HepG2 (cell line): ENCODE results near the gene PDLIM7. TPM values are rescaled to one million over a fixed set of nuclear protein-coding genes. Genes with fewer than 3 reads are reported as not detected.

ENCODE experiments used
- ATAC-seq: fragments of 200-7000 bp; cut with Tn5 transposase; 3 replicates; pipeline ENCODE4 v1.9.1; 2020; ENCODE audit warnings: mild to moderate bottlenecking, moderate library complexity
- BruUV-seq: library from RNA; stranded (reverse); fragments of 400-500 nt; replicated peaks from 2 replicates; lab custom pipeline; 2021; lab: Mats Ljungman, UMichigan
- CTCF ChIA-PET: fragments of 300-600 bp; formaldehyde crosslinking; extraction: SDS; loops from one replicate; lab custom pipeline; 2021; ENCODE audit warnings: low total read pairs, inconsistent platforms, low intra/inter-chr PET ratio; lab: Yijun Ruan, JAX
- POLR2A ChIA-PET: fragments of 350-600 bp; sonication (Branson Sonifier 250); formaldehyde crosslinking; loops from one replicate; lab custom pipeline; 2020; ENCODE audit warnings: antibody characterized with exemption, inconsistent platforms; lab: Yijun Ruan, JAX
- DNase-seq: peaks from one replicate; pipeline ENCODE4 v3.0.0-alpha.2; 2015; ENCODE audit warnings: low spot score
- FAIRE-seq: peaks from 3 replicates; lab custom pipeline; 2011; peaks lifted over from hg19 to GRCh38; lab: Jason Lieb, UNC
- H2AFZ ChIP-seq: one replicate; pipeline ENCODE4 v1.6.1; 2011; ENCODE audit warnings: low read length, inconsistent platforms
- H3K27ac ChIP-seq: fragments of 300-600 bp; 3 replicates; pipeline ENCODE4 v1.8.0; 2011; ENCODE audit warnings: mixed run types, mild to moderate bottlenecking, mixed read lengths, low read length, inconsistent platforms; ENCODE audit not compliant: insufficient read depth; ENCODE audit errors: extremely low read length
- H3K27me3 ChIP-seq, 2 experiments: fragments of 200-600 bp in 1 of 2; 2 replicates in 1 of 2; 3 replicates in 1 of 2; pipeline versions ENCODE4 v1.6.0 to v1.8.0; 2011; ENCODE audit warnings: low read length in 2 of 2, mild to moderate bottlenecking in 2 of 2, moderate library complexity in 2 of 2, inconsistent platforms in 1 of 2; ENCODE audit not compliant: insufficient read depth in 2 of 2, control insufficient read depth in 1 of 2
- H3K36me3 ChIP-seq, 2 experiments: fragments of 200-600 bp in 1 of 2; replicated peaks in 1 of 2; 2 replicates in 1 of 2; 3 replicates in 1 of 2; pipeline versions ENCODE4 v1.5.1 to v1.8.0; 2011; ENCODE audit warnings: low read length in 2 of 2, inconsistent platforms in 1 of 2; ENCODE audit not compliant: insufficient read depth in 2 of 2, control insufficient read depth in 1 of 2
- H3K4me1 ChIP-seq: 2 replicates; pipeline ENCODE4 v1.5.1; 2012; ENCODE audit warnings: low read length, inconsistent platforms; ENCODE audit not compliant: insufficient read depth
- H3K4me2 ChIP-seq: 2 replicates; pipeline ENCODE4 v1.6.0; 2011; ENCODE audit warnings: low read depth, low read length, inconsistent platforms
- H3K4me3 ChIP-seq, 3 experiments: fragments of 200-600 bp in 1 of 3; sonication (generic), shearing (Covaris generic) in 1 of 3; replicated peaks in 1 of 3; 2 replicates each; pipeline ENCODE4 v1.5.1; 2011 to 2016; ENCODE audit warnings: low read length in 3 of 3, inconsistent platforms in 2 of 3, low read depth in 2 of 3, mild to moderate bottlenecking in 2 of 3, control low read depth in 1 of 3, mixed read lengths in 1 of 3; ENCODE audit not compliant: insufficient read depth in 1 of 3
- H3K79me2 ChIP-seq: one replicate; pipeline ENCODE4 v1.6.1; 2011; ENCODE audit warnings: low read length, inconsistent platforms; ENCODE audit not compliant: insufficient read depth
- H3K9ac ChIP-seq: 2 replicates; pipeline ENCODE4 v1.6.0; 2011; ENCODE audit warnings: mild to moderate bottlenecking, low read depth, low read length, inconsistent platforms; ENCODE audit not compliant: insufficient read depth
- H3K9me3 ChIP-seq: 2 replicates; pipeline ENCODE4 v1.5.1; 2012; ENCODE audit warnings: mild to moderate bottlenecking, low read length
- H4K20me1 ChIP-seq: 2 replicates; pipeline ENCODE4 v1.6.0; 2011; ENCODE audit warnings: inconsistent platforms, mild to moderate bottlenecking, low read length, moderate library complexity; ENCODE audit not compliant: insufficient read depth
- AGO2 ChIP-seq: fragments of 200-400 bp; formaldehyde crosslinking; optimal IDR thresholded peaks from 2 replicates; pipeline ENCODE3; 2017; ENCODE audit warnings: mild to moderate bottlenecking, low read depth, low read length, moderate library complexity
- EED ChIP-seq: sonication (generic); formaldehyde crosslinking; IDR thresholded peaks from 2 replicates; pipeline ENCODE4 v1.5.0; 2020; ENCODE audit warnings: mild to moderate bottlenecking, missing genetic modification reagents
- ELF4 ChIP-seq: sonication (generic); formaldehyde crosslinking; IDR thresholded peaks from 2 replicates; pipeline ENCODE4 v1.5.0; 2020; ENCODE audit warnings: missing genetic modification reagents, mild to moderate bottlenecking, moderate library complexity, borderline replicate concordance
- HNRNPL ChIP-seq: fragments of 200-400 bp; formaldehyde crosslinking; IDR thresholded peaks from 2 replicates; pipeline ENCODE4 v1.6.1; 2017; ENCODE audit warnings: mild to moderate bottlenecking, low read depth, low read length
- MED13 ChIP-seq: sonication (generic); formaldehyde crosslinking; IDR thresholded peaks from 2 replicates; pipeline ENCODE4 v1.5.0; 2020; ENCODE audit warnings: missing genetic modification reagents
- MED8 ChIP-seq: sonication (generic); formaldehyde crosslinking; IDR thresholded peaks from 2 replicates; pipeline ENCODE4 v1.8.1; 2023; ENCODE audit warnings: mild to moderate bottlenecking, missing genetic modification reagents; ENCODE audit not compliant: insufficient replicate concordance
- NR2F1 ChIP-seq, 2 experiments: fragments of 450-650 bp in 1 of 2; formaldehyde crosslinking in 1 of 2; IDR thresholded peaks; 2 replicates each; pipeline versions ENCODE4 v1.5.0 to v1.6.1; 2016 to 2020; ENCODE audit warnings: mild to moderate bottlenecking in 1 of 2, missing compliant biosample characterization in 1 of 2, missing genetic modification reagents in 1 of 2, moderate library complexity in 1 of 2
- RBFOX2 ChIP-seq: fragments of 200-400 bp; formaldehyde crosslinking; IDR thresholded peaks from 2 replicates; pipeline ENCODE4 v1.6.1; 2017; ENCODE audit warnings: low read depth, mild to moderate bottlenecking, low read length
- ZNF350 ChIP-seq: sonication (generic); formaldehyde crosslinking; IDR thresholded peaks from 2 replicates; pipeline ENCODE4 v1.4.0; 2020; ENCODE audit warnings: mild to moderate bottlenecking, low read depth, missing genetic modification reagents, borderline replicate concordance
- ZNF510 ChIP-seq: sonication (generic); formaldehyde crosslinking; IDR thresholded peaks from 2 replicates; pipeline ENCODE4 v1.4.0; 2020; ENCODE audit warnings: low read depth, mild to moderate bottlenecking, missing genetic modification reagents
- ZNF737 ChIP-seq: sonication (generic); formaldehyde crosslinking; IDR thresholded peaks from 2 replicates; pipeline ENCODE4 v1.5.0; 2020; ENCODE audit warnings: missing genetic modification reagents, mild to moderate bottlenecking, borderline replicate concordance
- ZNF841 ChIP-seq: sonication (generic); formaldehyde crosslinking; IDR thresholded peaks from 2 replicates; pipeline ENCODE4 v1.8.1; 2023; ENCODE audit warnings: missing genetic modification reagents, borderline replicate concordance
- WGBS: methylation state at CpG from one replicate; pipeline ENCODE4 v1.1.6; 2017; ENCODE audit warnings: low lambda C conversion rate; 5-methylcytosine and 5-hydroxymethylcytosine counted together
- in situ Hi-C: cut with HindIII; loops from 2 replicates; pipeline ENCODE4 v1.10.0; 2017; ENCODE audit warnings: low pct_unique_long_range_greater_than_20kb; ENCODE audit not compliant: extremely low pct_ligation_motif_present
- intact Hi-C: fragments of 100-400 bp; cut with micrococcal nuclease; formaldehyde crosslinking; loops from one replicate; pipeline ENCODE4 v1.10.0; 2022; ENCODE audit not compliant: unreplicated experiment
- polyA plus RNA-seq, 8 experiments: library from polyadenylated mRNA; depleted of rRNA in 3 of 8; stranded (reverse) in 7 of 8; unstranded in 1 of 8; fragments of >200 nt; fragmentation: Illumina TruSeq in 4 of 8; extraction: Trizol in 4 of 8; gene quantifications; 2 replicates each; pipeline versions ENCODE4 v1.2.1 to v1.2.3, GENCODE V29; 2011 to 2016; ENCODE audit warnings: low read depth in 4 of 8, missing spikeins in 1 of 8, mixed read lengths in 1 of 8; ENCODE audit not compliant: insufficient read depth in 1 of 8
- total RNA-seq, 5 experiments: library from RNA; depleted of rRNA; stranded (reverse); fragments of >200 nt; fragmentation: Illumina TruSeq; extraction: Trizol; gene quantifications; 2 replicates each; pipeline ENCODE4 v1.2.3, GENCODE V29; 2016; ENCODE audit warnings: low read depth in 1 of 5
- TF ChIP-seq, protein P1 (sequence below): sonication (generic); formaldehyde crosslinking; IDR thresholded peaks from 2 replicates; pipeline ENCODE4 v1.8.1; 2022; ENCODE audit warnings: low read depth, mild to moderate bottlenecking, missing genetic modification reagents

Gene PDLIM7
- total and polyA plus RNA-seq, 2 of the 13 experiments (the other 11 are each of a cell fraction or from before 2014, with no cell fraction given), result 21.1 to 31.3 TPM

DNA sequence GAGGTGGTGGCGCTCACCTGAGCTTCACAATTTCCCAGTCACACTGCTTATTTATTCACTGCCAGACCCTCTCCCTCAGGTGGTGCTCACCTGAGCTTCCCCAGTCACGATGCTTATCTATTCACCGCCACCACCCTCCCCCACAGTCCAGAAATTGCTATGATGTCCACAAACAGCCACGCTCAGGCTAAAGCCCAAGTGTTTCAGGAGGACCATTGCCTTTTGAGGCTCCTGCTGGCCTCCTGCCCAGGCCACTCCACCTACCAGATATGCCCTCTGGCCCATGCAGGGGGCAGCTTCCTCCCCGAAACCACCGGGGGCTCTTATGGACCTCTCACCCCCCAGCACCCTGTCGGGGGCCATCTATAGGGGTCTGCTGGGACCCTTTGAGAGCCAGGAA, 4.6 kb downstream of the PDLIM7 start:
- H3K4me3 ChIP-seq, result no peak overlapping the region
- TF ChIP-seq NR2F1 (CRISPR knock-in tag; IDR thresholded peaks at IDR 0.05), result no peak
- no peak for TF ChIP-seq MED8 (CRISPR knock-in tag)
- TF ChIP-seq ZNF841 (CRISPR knock-in tag), result no peak
- TF ChIP-seq ZNF350 (CRISPR knock-in tag), result no peak
- TF ChIP-seq, all 625 proteins: peak for 0
- peaks cover 10 to 11% of the 10 kb centered on the region in 2 experiments; a peak in 3 of 5 replicates for H3K36me3 ChIP-seq
- no peak overlapping the region for H3K9ac ChIP-seq
- POLR2A ChIA-PET, result interaction anchor here (2.2 kb wide), 1 partner anchor 24 kb away, joined by 4 read pairs; the partner anchor contains the start of gene DDX41
- 95% methylated on average over 6 of the region's 7 CpGs for WGBS
- FAIRE-seq (no peak), ATAC-seq (no peak), DNase-seq (no peak)
- H3K79me2 ChIP-seq, result no peaks in the 10 kb centered on the region
- CTCF ChIA-PET, result interaction anchor here (1.3 to 3.0 kb wide), 2 partner anchors 8 to 37 kb away, joined by 3 to 14 read pairs; no protein-coding TSS in a partner anchor
- intact Hi-C loops (no loop called here), in situ Hi-C loops (no loop called here)
- H3K27ac ChIP-seq, result no peak overlapping the region
- no peak overlapping the region for H2AFZ ChIP-seq
- H4K20me1 ChIP-seq, result peaks cover 15% of the 10 kb centered on the region; the same call in 1 of the 2 replicates
- no peak overlapping the region for H3K4me2 ChIP-seq
- H3K4me1 ChIP-seq, result peaks cover 28% of the 10 kb centered on the region
- H3K27me3 ChIP-seq, result no peaks in the 10 kb centered on the region
- H3K9me3 ChIP-seq, result no peaks in the 10 kb centered on the region
- BruUV-seq, result no TSS peak

DNA sequence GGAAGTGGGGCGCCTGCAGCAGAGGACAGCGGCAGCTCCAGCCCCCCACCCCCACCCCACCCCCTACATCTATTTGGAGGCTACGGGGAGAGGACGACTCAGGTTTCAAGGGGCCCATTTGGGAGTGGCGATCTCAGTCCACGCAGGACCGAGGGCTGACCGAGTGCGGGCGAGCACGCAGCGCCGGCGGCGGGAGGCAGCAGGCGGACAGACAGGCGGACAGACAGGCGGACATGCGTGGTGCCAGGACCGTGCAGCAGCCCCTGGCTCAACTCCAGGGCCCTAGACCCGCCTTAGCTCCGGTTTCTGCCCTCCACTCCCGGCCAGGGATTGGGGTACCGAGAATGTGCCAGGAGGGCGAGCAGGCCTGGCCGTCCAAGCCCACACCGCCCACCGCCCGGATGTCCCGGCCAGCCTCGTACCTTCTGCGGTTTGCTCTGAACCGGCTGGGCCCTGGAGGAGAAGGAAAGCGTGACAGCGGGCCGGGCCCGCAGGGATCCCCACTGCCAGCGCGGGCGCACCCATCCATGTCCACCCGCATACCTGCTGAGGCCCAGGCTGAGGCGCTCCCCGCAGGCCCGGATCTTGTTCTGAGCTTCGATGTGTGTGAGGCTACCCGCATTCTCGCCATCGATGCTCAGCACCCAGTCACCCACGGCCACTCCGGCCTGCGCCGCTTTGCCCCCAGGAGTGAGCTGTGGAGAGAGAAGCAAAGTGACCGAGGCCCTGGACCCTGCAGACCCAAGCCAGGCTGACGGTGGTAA, 5.2 kb downstream of the PDLIM7 start:
- ATAC-seq (no peak), FAIRE-seq (no peak), DNase-seq (no peak)
- intact Hi-C loops, result no loop called here
- Histone ChIP-seq H3K4me2 (no peak overlapping the region), H3K9ac (no peak overlapping the region), H3K27ac (no peak overlapping the region), H3K9me3 (no peaks in the 10 kb centered on the region), H4K20me1 (peaks cover 15% of the 10 kb centered on the region; the same call in 1 of the 2 replicates), H3K27me3 (no peaks in the 10 kb centered on the region), H3K4me3 (no peak overlapping the region), H2AFZ (no peak overlapping the region), H3K4me1 (peaks cover 28% of the 10 kb centered on the region), H3K36me3 (peaks cover 14 to 17% of the 10 kb centered on the region in 2 experiments; a peak in 4 of 5 replicates), H3K79me2 (no peaks in the 10 kb centered on the region)
- 96% methylated on average over 35 of the region's 54 CpGs for WGBS
- CTCF ChIA-PET, result interaction anchor here (1.3 to 3.0 kb wide), 4 partner anchors 9 to 108 kb away, joined by 3 to 37 read pairs (median 8); partner anchors contain the start of gene B4GALT7
- BruUV-seq, result no TSS peak
- in situ Hi-C loops, result no loop called here
- TF ChIP-seq HNRNPL (peak; percentile 37; the same call in 1 of the 2 replicates), MED13 (CRISPR knock-in tag) (no peak), ELF4 (CRISPR knock-in tag) (no peak), EED (CRISPR knock-in tag) (no peak), AGO2 (peak; percentile 66), ZNF737 (no peak), ZNF510 (CRISPR knock-in tag) (no peak), RBFOX2 (peak; percentile 39; the same call in 1 of the 2 replicates)
- TF ChIP-seq, protein P1, sequence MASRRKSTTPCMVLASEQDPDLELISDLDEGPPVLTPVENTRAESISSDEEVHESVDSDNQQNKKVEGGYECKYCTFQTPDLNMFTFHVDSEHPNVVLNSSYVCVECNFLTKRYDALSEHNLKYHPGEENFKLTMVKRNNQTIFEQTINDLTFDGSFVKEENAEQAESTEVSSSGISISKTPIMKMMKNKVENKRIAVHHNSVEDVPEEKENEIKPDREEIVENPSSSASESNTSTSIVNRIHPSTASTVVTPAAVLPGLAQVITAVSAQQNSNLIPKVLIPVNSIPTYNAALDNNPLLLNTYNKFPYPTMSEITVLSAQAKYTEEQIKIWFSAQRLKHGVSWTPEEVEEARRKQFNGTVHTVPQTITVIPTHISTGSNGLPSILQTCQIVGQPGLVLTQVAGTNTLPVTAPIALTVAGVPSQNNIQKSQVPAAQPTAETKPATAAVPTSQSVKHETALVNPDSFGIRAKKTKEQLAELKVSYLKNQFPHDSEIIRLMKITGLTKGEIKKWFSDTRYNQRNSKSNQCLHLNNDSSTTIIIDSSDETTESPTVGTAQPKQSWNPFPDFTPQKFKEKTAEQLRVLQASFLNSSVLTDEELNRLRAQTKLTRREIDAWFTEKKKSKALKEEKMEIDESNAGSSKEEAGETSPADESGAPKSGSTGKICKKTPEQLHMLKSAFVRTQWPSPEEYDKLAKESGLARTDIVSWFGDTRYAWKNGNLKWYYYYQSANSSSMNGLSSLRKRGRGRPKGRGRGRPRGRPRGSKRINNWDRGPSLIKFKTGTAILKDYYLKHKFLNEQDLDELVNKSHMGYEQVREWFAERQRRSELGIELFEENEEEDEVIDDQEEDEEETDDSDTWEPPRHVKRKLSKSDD (CRISPR knock-in tag), result 0 out of 2 replicates have a peak, but pooled peaks have one; percentile 1
- POLR2A ChIA-PET, result no interaction called here
